Measurements from ENCODE around the gene CCND1.

The CCND1 gene

GRCh38 chr11:69640260-69640994 is 529 bp upstream of the CCND1 start:
- TF ChIP-seq Cebpa-rat (IDR thresholded peaks at IDR 0.05): no peak
- H3K36me3 ChIP-seq: no peaks in the 10 kb centered on the region
- no peak overlapping the region for H3K27ac ChIP-seq
- H4K20me1 ChIP-seq: peaks cover 78% of the 10 kb centered on the region
- H3K4me2 ChIP-seq: peak overlapping the region; percentile 68
- no peak overlapping the region for H3K9ac ChIP-seq
- peaks cover 79% of the 10 kb centered on the region for H3K27me3 ChIP-seq
- H3K4me1 ChIP-seq: peaks cover 41% of the 10 kb centered on the region
- peak overlapping the region; percentile 49 for H3K4me3 ChIP-seq
- H3K9me3 ChIP-seq: no peaks in the 10 kb centered on the region

GRCh38 chr11:69641681-69642548 is 959 bp downstream of the CCND1 start:
- H3K27me3 ChIP-seq: peaks cover 64% of the 10 kb centered on the region
- no peaks in the 10 kb centered on the region for H3K9me3 ChIP-seq
- H3K9ac ChIP-seq: peak overlapping the region; percentile 63
- no peak overlapping the region for H3K27ac ChIP-seq
- H3K4me2 ChIP-seq: peak overlapping the region; percentile 98
- peaks cover 63% of the 10 kb centered on the region for H4K20me1 ChIP-seq
- no peak for TF ChIP-seq Cebpa-rat (IDR thresholded peaks at IDR 0.05)
- H3K36me3 ChIP-seq: no peaks in the 10 kb centered on the region
- H3K4me1 ChIP-seq: peaks cover 41% of the 10 kb centered on the region
- peak overlapping the region; percentile 71 for H3K4me3 ChIP-seq

GRCh38 chr11:69642549-69642912 is 1.6 kb downstream of the CCND1 start:
- peak overlapping the region; percentile 98 for H3K4me2 ChIP-seq
- H3K9ac ChIP-seq: peak overlapping the region; percentile 63
- H3K4me3 ChIP-seq: peak overlapping the region; percentile 71
- H3K36me3 ChIP-seq: no peaks in the 10 kb centered on the region
- peaks cover 58% of the 10 kb centered on the region for H3K27me3 ChIP-seq
- H3K27ac ChIP-seq: no peak overlapping the region
- peaks cover 42% of the 10 kb centered on the region for H3K4me1 ChIP-seq
- no peaks in the 10 kb centered on the region for H3K9me3 ChIP-seq
- H4K20me1 ChIP-seq: peaks cover 57% of the 10 kb centered on the region
- no peak for TF ChIP-seq Cebpa-rat (IDR thresholded peaks at IDR 0.05)

DNA sequence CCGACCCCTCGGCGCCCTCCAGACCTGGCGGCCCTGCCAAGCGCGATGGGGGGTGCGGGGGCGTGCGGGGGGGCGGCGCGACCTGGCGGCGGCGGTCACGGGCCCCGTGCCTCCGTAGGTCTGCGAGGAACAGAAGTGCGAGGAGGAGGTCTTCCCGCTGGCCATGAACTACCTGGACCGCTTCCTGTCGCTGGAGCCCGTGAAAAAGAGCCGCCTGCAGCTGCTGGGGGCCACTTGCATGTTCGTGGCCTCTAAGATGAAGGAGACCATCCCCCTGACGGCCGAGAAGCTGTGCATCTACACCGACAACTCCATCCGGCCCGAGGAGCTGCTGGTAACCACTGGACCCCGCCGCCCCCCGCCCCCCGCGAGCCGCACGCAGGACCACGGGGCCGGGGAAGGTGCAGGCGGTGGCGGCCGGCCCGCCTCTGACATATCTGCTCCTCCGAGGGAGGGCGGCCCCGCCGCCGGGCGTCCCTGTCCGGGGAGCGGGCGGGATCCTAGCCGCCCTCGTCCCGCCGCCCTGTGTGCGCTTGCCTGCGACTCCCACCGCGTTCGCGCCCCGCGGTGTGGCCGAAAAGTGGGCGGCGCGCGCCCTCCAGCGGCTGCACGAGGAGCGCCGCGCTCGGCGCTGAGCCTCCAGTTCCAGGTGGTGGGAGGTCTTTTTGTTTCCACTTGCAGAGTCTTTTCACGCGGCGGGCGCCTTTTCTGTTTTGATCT is 2.1 kb downstream of the CCND1 start:
- no peak overlapping the region for H3K27ac ChIP-seq
- H3K9ac ChIP-seq: peak overlapping the region; percentile 63

GRCh38 chr11:69643646-69644045 is 2.7 kb downstream of the CCND1 start:
- Histone ChIP-seq H3K4me3 (no peak overlapping the region), H3K9me3 (no peaks in the 10 kb centered on the region)

More for the DNA sequence above, 2.1 kb downstream of the CCND1 start:
- Histone ChIP-seq H3K27me3 (peaks cover 53% of the 10 kb centered on the region), H3K4me3 (peak overlapping the region; percentile 71), H3K36me3 (no peaks in the 10 kb centered on the region), H3K4me2 (peak overlapping the region; percentile 98), H3K9me3 (no peaks in the 10 kb centered on the region), H4K20me1 (peaks cover 52% of the 10 kb centered on the region), H3K4me1 (peaks cover 42% of the 10 kb centered on the region)
- no peak for TF ChIP-seq Cebpa-rat (IDR thresholded peaks at IDR 0.05)

GRCh38 chr11:69644071-69644961 is 3.4 kb downstream of the CCND1 start:
- TF ChIP-seq Cebpa-rat (IDR thresholded peaks at IDR 0.05): no peak
- peaks cover 40% of the 10 kb centered on the region for H3K4me1 ChIP-seq
- H3K27me3 ChIP-seq: peaks cover 40% of the 10 kb centered on the region
- H3K4me2 ChIP-seq: no peak overlapping the region
- H3K9ac ChIP-seq: no peak overlapping the region
- H4K20me1 ChIP-seq: peaks cover 39% of the 10 kb centered on the region
- H3K9me3 ChIP-seq: no peaks in the 10 kb centered on the region
- H3K36me3 ChIP-seq: no peaks in the 10 kb centered on the region
- H3K4me3 ChIP-seq: no peak overlapping the region
- H3K27ac ChIP-seq: no peak overlapping the region

More at GRCh38 chr11:69643646-69644045, 2.7 kb downstream of the CCND1 start:
- Histone ChIP-seq H3K9ac (no peak overlapping the region), H3K4me1 (peaks cover 42% of the 10 kb centered on the region), H3K4me2 (peak overlapping the region; percentile 98), H4K20me1 (peaks cover 46% of the 10 kb centered on the region), H3K27me3 (peaks cover 47% of the 10 kb centered on the region), H3K36me3 (no peaks in the 10 kb centered on the region), H3K27ac (no peak overlapping the region)
- no peak for TF ChIP-seq Cebpa-rat (IDR thresholded peaks at IDR 0.05)

GRCh38 chr11:69644962-69645675 is 4.2 kb downstream of the CCND1 start:
- Histone ChIP-seq H3K27me3 (peaks cover 32% of the 10 kb centered on the region), H3K9me3 (no peaks in the 10 kb centered on the region), H3K9ac (no peak overlapping the region), H4K20me1 (peaks cover 34% of the 10 kb centered on the region), H3K4me1 (peaks cover 45% of the 10 kb centered on the region), H3K4me3 (no peak overlapping the region), H3K27ac (no peak overlapping the region), H3K4me2 (no peak overlapping the region), H3K36me3 (no peaks in the 10 kb centered on the region)
- no peak for TF ChIP-seq Cebpa-rat (IDR thresholded peaks at IDR 0.05)

DNA sequence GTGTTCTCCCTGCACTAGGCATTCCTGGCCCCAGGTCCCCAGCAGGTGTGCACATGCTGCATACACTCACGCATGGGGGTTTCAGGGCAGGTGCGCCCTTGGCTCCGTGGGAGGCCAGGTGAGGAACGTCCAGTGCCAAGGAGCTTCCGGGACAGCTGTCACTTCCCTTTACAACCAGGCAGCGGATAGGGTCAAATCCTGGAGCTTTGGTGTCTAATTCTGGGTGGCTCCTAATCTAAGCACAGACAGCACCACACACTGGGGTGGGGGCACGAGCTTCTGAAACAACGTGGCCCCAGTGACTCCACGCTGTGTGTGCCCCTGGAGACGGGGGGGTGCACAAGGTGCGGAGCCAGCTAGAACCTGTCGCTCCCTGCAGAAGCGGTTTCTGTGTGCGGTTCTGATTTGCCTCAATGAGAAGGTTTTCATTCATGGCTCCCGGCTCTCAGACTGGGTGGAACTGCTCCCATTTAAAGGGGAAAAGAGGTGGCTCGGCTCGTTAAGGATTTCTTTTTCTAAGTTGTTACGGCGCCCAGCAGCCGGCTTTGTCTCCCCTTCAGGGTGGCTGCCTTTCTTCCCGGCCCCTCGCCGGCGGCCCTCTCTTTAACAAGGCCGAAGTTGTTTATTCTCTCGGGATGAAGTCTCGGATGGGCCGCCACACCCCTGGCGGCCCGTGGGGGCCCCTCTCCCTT is 5.0 kb downstream of the CCND1 start:
- Histone ChIP-seq H3K36me3 (no peaks in the 10 kb centered on the region), H4K20me1 (peaks cover 27% of the 10 kb centered on the region), H3K4me2 (no peak overlapping the region), H3K4me3 (no peak overlapping the region), H3K27me3 (peaks cover 24% of the 10 kb centered on the region), H3K27ac (no peak overlapping the region), H3K4me1 (peaks cover 42% of the 10 kb centered on the region), H3K9ac (no peak overlapping the region), H3K9me3 (no peaks in the 10 kb centered on the region)
- TF ChIP-seq Cebpa-rat (IDR thresholded peaks at IDR 0.05): no peak

All from BLaER1 (cell line).